GM12878 (cell line): ENCODE measurements around the gene RNF167.

Source experiments
- CTCF ChIP-seq, 3 experiments: IDR thresholded peaks in 2 of 3; conservative IDR thresholded peaks in 1 of 3; 2 replicates each; pipeline ENCODE4 v1.5.1; 2011; ENCODE audit warnings: low read depth in 3 of 3, low read length in 3 of 3, mild to moderate bottlenecking in 3 of 3, control low read depth in 2 of 3, moderate library complexity in 2 of 3, inconsistent platforms in 1 of 3, mixed read lengths in 1 of 3; ENCODE audit not compliant: control insufficient read depth in 2 of 3, insufficient read depth in 1 of 3; ENCODE audit errors: extremely low read depth in 1 of 3
- EGR1 ChIP-seq, 2 experiments: IDR thresholded peaks; 1 replicate in 1 of 2; 2 replicates in 1 of 2; pipeline ENCODE4 v1.6.1; 2011 to 2012; ENCODE audit warnings: low read depth in 2 of 2, low read length in 2 of 2, borderline replicate concordance in 1 of 2, mild to moderate bottlenecking in 1 of 2, moderate library complexity in 1 of 2

GRCh38 chr17:4972752-4973151 lies 32.7 kb downstream of the RNF167 start:
- TF ChIP-seq CTCF (IDR thresholded peaks at IDR 0.05 in 2 of 3, conservative IDR thresholded peaks at IDR 0.05 in 1 of 3; ENCODE audit: control insufficient read depth in 2 of 3, extremely low read depth in 1 of 3, insufficient read depth in 1 of 3, low read depth in 3 of 3, low read length in 3 of 3) (no peak), EGR1 (IDR thresholded peaks at IDR 0.05; ENCODE audit: borderline replicate concordance in 1 of 2, low read depth in 2 of 2, low read length in 2 of 2) (no peak)
